Suprapubic skin (tissue), 4 donors: ENCODE data around the gene RASSF7. TPM values are rescaled to one million over a fixed set of nuclear protein-coding genes. Genes with fewer than 3 reads are reported as not detected.

ENCODE experiments used
- DNase-seq, 2 donors: peaks; one replicate each; pipeline ENCODE4 v3.0.0-alpha.2; 2019; ENCODE audit warnings: low spot score in 2 of 2
- H3K27ac ChIP-seq: fragments of 200-600 bp; sonication (generic); one replicate; pipeline ENCODE4 v1.5.1; 2019
- H3K27me3 ChIP-seq: fragments of 200-600 bp; sonication (generic); one replicate; pipeline ENCODE4 v1.5.1; 2019
- H3K36me3 ChIP-seq: fragments of 200-600 bp; sonication (generic); one replicate; pipeline ENCODE4 v1.5.1; 2019
- H3K4me1 ChIP-seq: fragments of 200-600 bp; sonication (generic); one replicate; pipeline ENCODE4 v1.5.1; 2019
- H3K4me3 ChIP-seq: fragments of 200-600 bp; sonication (generic); one replicate; pipeline ENCODE4 v1.5.1; 2019; ENCODE audit warnings: mild to moderate bottlenecking
- H3K9me3 ChIP-seq: fragments of 200-600 bp; sonication (generic); one replicate; pipeline ENCODE4 v1.5.1; 2019
- EP300 ChIP-seq: sonication (generic); formaldehyde crosslinking; IDR thresholded peaks from one replicate; pipeline ENCODE4 v1.6.1; 2017; ENCODE audit warnings: antibody characterized with exemption
- POLR2A ChIP-seq, 2 donors: fragments of 450-650 bp; IDR thresholded peaks; one replicate each; pipeline ENCODE4 v1.6.1; 2017; ENCODE audit warnings: antibody characterized with exemption in 2 of 2, mild to moderate bottlenecking in 2 of 2, moderate library complexity in 2 of 2
- POLR2AphosphoS5 ChIP-seq, 3 donors: sonication (generic); formaldehyde crosslinking; IDR thresholded peaks; one replicate each; pipeline ENCODE4 v1.6.1; 2017; ENCODE audit warnings: antibody characterized with exemption in 3 of 3
- WGBS: methylation state at CpG from one replicate; pipeline ENCODE4 v1.1.5; 2018; 5-methylcytosine and 5-hydroxymethylcytosine counted together
- total RNA-seq, 4 donors: library from RNA; depleted of rRNA; stranded (reverse); fragments of >200 nt; gene quantifications; one replicate each; pipeline ENCODE4 v1.1.0, GENCODE V29; 2016
- TF ChIP-seq, protein P1 (sequence below), 2 donors: fragments of 200-600 bp in 1 of 2; fragments of 450-650 bp in 1 of 2; sonication (generic) in 1 of 2; IDR thresholded peaks; one replicate each; pipeline ENCODE4 v1.5.1; 2016 to 2019; ENCODE audit warnings: antibody characterized with exemption in 2 of 2, mild to moderate bottlenecking in 1 of 2, moderate library complexity in 1 of 2

Gene RASSF7
- total RNA-seq, 4 donors from 2014 or later: 82.6 to 113 (median 87.0) TPM

DNA sequence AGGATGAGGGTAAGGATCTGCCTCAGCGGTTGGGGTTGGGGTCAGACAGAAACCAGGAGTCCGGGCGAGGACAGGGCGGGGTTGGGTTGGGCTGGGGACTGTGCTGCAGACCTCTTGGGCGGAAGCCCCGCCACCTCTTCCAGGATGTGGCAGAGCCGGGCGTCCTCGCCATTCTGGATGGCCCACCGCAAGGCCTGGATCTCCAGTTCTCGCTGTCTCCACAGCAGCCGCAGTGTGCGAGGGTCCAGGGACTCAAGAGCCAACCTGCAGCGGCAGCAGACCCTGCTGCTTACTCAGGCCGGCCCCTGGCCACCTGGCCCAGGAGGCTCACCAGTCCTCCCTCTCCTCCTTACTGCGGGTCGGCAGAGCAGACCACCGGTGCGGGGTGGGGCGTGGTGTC lies 2.3 kb upstream of the RASSF7 start:
- peaks cover 38% of the 10 kb centered on the region for H3K27me3 ChIP-seq
- TF ChIP-seq EP300 (no peak), POLR2AphosphoS5 (IDR thresholded peaks at IDR 0.05) (no peak), POLR2A (IDR thresholded peaks at IDR 0.05) (no peak)
- TF ChIP-seq, protein P1, sequence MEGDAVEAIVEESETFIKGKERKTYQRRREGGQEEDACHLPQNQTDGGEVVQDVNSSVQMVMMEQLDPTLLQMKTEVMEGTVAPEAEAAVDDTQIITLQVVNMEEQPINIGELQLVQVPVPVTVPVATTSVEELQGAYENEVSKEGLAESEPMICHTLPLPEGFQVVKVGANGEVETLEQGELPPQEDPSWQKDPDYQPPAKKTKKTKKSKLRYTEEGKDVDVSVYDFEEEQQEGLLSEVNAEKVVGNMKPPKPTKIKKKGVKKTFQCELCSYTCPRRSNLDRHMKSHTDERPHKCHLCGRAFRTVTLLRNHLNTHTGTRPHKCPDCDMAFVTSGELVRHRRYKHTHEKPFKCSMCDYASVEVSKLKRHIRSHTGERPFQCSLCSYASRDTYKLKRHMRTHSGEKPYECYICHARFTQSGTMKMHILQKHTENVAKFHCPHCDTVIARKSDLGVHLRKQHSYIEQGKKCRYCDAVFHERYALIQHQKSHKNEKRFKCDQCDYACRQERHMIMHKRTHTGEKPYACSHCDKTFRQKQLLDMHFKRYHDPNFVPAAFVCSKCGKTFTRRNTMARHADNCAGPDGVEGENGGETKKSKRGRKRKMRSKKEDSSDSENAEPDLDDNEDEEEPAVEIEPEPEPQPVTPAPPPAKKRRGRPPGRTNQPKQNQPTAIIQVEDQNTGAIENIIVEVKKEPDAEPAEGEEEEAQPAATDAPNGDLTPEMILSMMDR (IDR thresholded peaks at IDR 0.05): no peak
- no peak overlapping the region for H3K4me3 ChIP-seq
- peaks cover 58% of the 10 kb centered on the region for H3K4me1 ChIP-seq
- H3K36me3 ChIP-seq: no peaks in the 10 kb centered on the region
- WGBS: 87% methylated on average over 16 of the region's 20 CpGs
- H3K27ac ChIP-seq: no peak overlapping the region
- no peaks in the 10 kb centered on the region for H3K9me3 ChIP-seq
- DNase-seq: no peak

- Histone ChIP-seq H3K27ac (no peak overlapping the region), H3K36me3 (no peaks in the 10 kb centered on the region), H3K27me3 (peaks cover 32% of the 10 kb centered on the region), H3K4me1 (peaks cover 62% of the 10 kb centered on the region), H3K9me3 (no peaks in the 10 kb centered on the region), H3K4me3 (no peak overlapping the region)
- TF ChIP-seq, protein P1 (IDR thresholded peaks at IDR 0.05): no peak
- TF ChIP-seq EP300: no peak
- TF ChIP-seq POLR2AphosphoS5 (IDR thresholded peaks at IDR 0.05): no peak
- TF ChIP-seq POLR2A (IDR thresholded peaks at IDR 0.05): no peak
- no peak for DNase-seq
- 79% methylated on average over 11 of the region's 15 CpGs for WGBS
Observed at GRCh38 chr11:559020-559620, 1.6 kb upstream of the RASSF7 start.

DNA sequence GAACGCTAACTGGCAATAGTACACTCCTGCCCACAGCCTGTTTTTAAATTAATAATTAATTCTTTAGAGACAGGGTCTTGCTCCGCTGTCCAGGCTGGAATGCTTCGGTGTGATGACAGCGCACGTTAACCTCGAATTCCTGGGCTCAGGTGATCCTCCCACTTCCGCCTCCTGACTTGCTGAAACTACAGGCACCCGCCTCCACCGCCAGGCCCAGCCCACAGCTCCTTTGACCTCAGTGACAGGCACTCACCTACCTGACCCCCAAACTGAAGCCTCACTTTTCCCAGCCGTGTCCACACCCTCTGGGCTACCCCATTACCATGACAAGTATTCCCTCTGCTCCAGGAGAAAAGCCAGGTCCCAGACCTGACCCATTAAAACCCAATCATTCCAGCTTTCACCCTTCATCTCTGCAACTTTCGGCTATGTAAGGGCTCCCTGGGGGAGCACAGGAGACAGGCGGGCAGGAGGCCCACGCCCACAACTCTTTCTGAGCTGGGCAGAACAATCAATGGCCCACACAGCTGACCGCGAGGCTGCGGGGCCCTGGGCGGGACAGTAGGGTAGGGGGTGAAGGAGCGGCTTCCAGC lies 962 bp upstream of the RASSF7 start:
- no peaks in the 10 kb centered on the region for H3K36me3 ChIP-seq
- DNase-seq: no peak
- peak overlapping the region; percentile 86 for H3K4me3 ChIP-seq
- no peaks in the 10 kb centered on the region for H3K9me3 ChIP-seq
- TF ChIP-seq, protein P1 (IDR thresholded peaks at IDR 0.05): no peak
- WGBS: 73% methylated on average over 16 of the region's 18 CpGs
- peak overlapping the region; percentile 89 for H3K27ac ChIP-seq
- peaks cover 59% of the 10 kb centered on the region for H3K4me1 ChIP-seq
- H3K27me3 ChIP-seq: peaks cover 25% of the 10 kb centered on the region

DNA sequence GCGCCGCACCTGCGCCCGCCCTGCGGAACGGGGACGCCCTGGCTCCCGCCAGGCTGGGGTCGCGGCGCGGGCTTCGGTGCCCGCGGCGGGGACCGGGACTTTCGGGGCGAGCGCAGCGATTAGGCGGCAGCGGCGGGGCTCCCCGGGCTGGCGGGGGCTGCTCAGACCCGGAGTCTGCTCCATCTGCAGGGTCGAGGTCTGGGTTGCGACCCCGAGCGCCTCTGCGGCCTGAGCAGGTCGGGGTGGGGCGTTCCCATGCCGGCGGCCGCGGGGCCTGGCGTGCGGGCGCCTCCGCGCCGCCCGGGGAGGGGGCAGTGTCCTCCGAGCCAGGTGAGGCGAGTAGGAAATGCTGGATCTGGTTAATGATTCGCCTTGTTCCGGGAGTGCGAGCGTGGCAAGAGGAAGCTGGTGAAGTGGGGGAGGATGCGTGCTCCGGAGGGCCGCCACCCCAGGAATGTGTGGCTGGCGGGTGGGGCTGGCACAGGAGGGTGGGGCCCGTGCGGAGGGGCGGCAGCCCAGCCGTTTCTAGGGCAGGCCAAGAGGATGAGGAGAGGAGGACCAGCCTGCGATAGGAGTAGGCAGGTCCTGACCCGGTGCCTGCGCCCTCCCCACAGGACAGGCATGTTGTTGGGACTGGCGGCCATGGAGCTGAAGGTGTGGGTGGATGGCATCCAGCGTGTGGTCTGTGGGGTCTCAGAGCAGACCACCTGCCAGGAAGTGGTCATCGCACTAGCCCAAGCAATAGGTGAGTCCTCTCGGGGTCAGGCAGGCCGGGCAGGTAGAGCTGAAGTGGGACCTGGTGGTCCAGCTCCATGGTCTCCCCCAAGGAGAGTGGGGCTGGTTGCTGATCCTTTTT lies 606 bp downstream of the RASSF7 start:
- TF ChIP-seq POLR2AphosphoS5 (IDR thresholded peaks at IDR 0.05) (no peak), EP300 (no peak), POLR2A (IDR thresholded peaks at IDR 0.05) (no peak)
- TF ChIP-seq, protein P1 (IDR thresholded peaks at IDR 0.05): no peak
- peak overlapping the region; percentile 89 for H3K27ac ChIP-seq
- H3K4me1 ChIP-seq: peaks cover 53% of the 10 kb centered on the region
- DNase-seq: no peak
- no peaks in the 10 kb centered on the region for H3K36me3 ChIP-seq
- WGBS: 17% methylated on average over 31 of the region's 67 CpGs
- H3K9me3 ChIP-seq: no peaks in the 10 kb centered on the region
- peaks cover 11% of the 10 kb centered on the region for H3K27me3 ChIP-seq
- H3K4me3 ChIP-seq: peak overlapping the region; percentile 86

GRCh38 chr11:562046-562645 lies 1.4 kb downstream of the RASSF7 start:
- no CpG with 5 or more reads among the region's 29 CpGs for WGBS
- H3K9me3 ChIP-seq: no peaks in the 10 kb centered on the region
- H3K27me3 ChIP-seq: peaks cover 3% of the 10 kb centered on the region
- no peaks in the 10 kb centered on the region for H3K36me3 ChIP-seq
- H3K27ac ChIP-seq: peak overlapping the region; percentile 89
- TF ChIP-seq, protein P1 (IDR thresholded peaks at IDR 0.05): no peak
- TF ChIP-seq POLR2A (IDR thresholded peaks at IDR 0.05) (no peak), POLR2AphosphoS5 (IDR thresholded peaks at IDR 0.05) (no peak), EP300 (no peak)
- peak overlapping the region; percentile 86 for H3K4me3 ChIP-seq
- no peak for DNase-seq
- peaks cover 58% of the 10 kb centered on the region for H3K4me1 ChIP-seq
